TTC549 (cell line): ENCODE data around the gene MTA3.
A peak's percentile ranks its signal among the peaks of the same experiment; 100 is the strongest.
"Not testable (repeated sequence)": the region's sequence is repeated elsewhere in the genome, so short reads cannot be mapped to it uniquely, and the experiment has no call there.

Experiments used
- FAIRE-seq: peaks from 2 replicates; lab custom pipeline; 2012; peaks lifted over from hg19 to GRCh38; lab: Jason Lieb, UNC

Gene MTA3

GRCh38 chr2:42613281-42614064, 45.0 kb downstream of the MTA3 start:
- FAIRE-seq: no peak

GRCh38 chr2:42614838-42615237, 46.4 kb downstream of the MTA3 start:
- no peak for FAIRE-seq

- FAIRE-seq: no peak
Measured at GRCh38 chr2:42618116-42618515, 49.7 kb downstream of the MTA3 start.

- FAIRE-seq: no peak
Measured at GRCh38 chr2:42618972-42619371, 50.5 kb downstream of the MTA3 start.

GRCh38 chr2:42621626-42622025, 53.2 kb downstream of the MTA3 start:
- not testable (repeated sequence) for FAIRE-seq

GRCh38 chr2:42622943-42623676, 54.7 kb downstream of the MTA3 start:
- no peak for FAIRE-seq

GRCh38 chr2:42624047-42624446, 55.6 kb downstream of the MTA3 start:
- peak; percentile 76 for FAIRE-seq

- FAIRE-seq: not testable (repeated sequence)
Measured at GRCh38 chr2:42628024-42628423, 59.6 kb downstream of the MTA3 start.

- FAIRE-seq: no peak
Measured at GRCh38 chr2:42636934-42637333, 68.5 kb downstream of the MTA3 start.

GRCh38 chr2:42638080-42638784, 69.8 kb downstream of the MTA3 start:
- FAIRE-seq: no peak

- peak; percentile 19 for FAIRE-seq
Measured at GRCh38 chr2:42639340-42640077, 71.1 kb downstream of the MTA3 start.

GRCh38 chr2:42640261-42640660, 71.8 kb downstream of the MTA3 start:
- no peak for FAIRE-seq

- FAIRE-seq: not testable (repeated sequence)
Measured at GRCh38 chr2:42642371-42642770, 73.9 kb downstream of the MTA3 start.

GRCh38 chr2:42645551-42645950, 77.1 kb downstream of the MTA3 start:
- no peak for FAIRE-seq

GRCh38 chr2:42648796-42649195, 80.4 kb downstream of the MTA3 start:
- no peak for FAIRE-seq

- FAIRE-seq: no peak
Measured at GRCh38 chr2:42651057-42651456, 82.6 kb downstream of the MTA3 start.

- FAIRE-seq: no peak
Measured at GRCh38 chr2:42652086-42652485, 83.7 kb downstream of the MTA3 start.

- FAIRE-seq: no peak
Measured at GRCh38 chr2:42653039-42653438, 84.6 kb downstream of the MTA3 start.

- no peak for FAIRE-seq
Measured at GRCh38 chr2:42653908-42654445, 85.5 kb downstream of the MTA3 start.

GRCh38 chr2:42658306-42658705, 89.9 kb downstream of the MTA3 start:
- FAIRE-seq: no peak

- peak; percentile 39 for FAIRE-seq
Measured at GRCh38 chr2:42659609-42660008, 91.2 kb downstream of the MTA3 start.
